IPS-11a (cell line): ENCODE results near the gene FRMPD1.

Experiments used
- H3K4me3 ChIP-seq: one replicate; pipeline ENCODE4 v1.5.1; 2013; ENCODE audit warnings: low read depth, low read length, control low read depth

The FRMPD1 gene

GRCh38 chr9:37625758-37626147, 25.0 kb upstream of the FRMPD1 start:
- no peak overlapping the region for H3K4me3 ChIP-seq

GRCh38 chr9:37626708-37627292, 24.0 kb upstream of the FRMPD1 start:
- no peak overlapping the region for H3K4me3 ChIP-seq

GRCh38 chr9:37632479-37632878, 18.3 kb upstream of the FRMPD1 start:
- H3K4me3 ChIP-seq, result no peak overlapping the region

GRCh38 chr9:37635808-37636207, 14.9 kb upstream of the FRMPD1 start:
- H3K4me3 ChIP-seq, result no peak overlapping the region

- H3K4me3 ChIP-seq, result no peak overlapping the region
These were observed 14.0 kb upstream of the FRMPD1 start for GRCh38 chr9:37636511-37637448.

- no peak overlapping the region for H3K4me3 ChIP-seq
These were observed 11.5 kb upstream of the FRMPD1 start for GRCh38 chr9:37639109-37639762.

GRCh38 chr9:37639841-37640240, 10.9 kb upstream of the FRMPD1 start:
- H3K4me3 ChIP-seq, result no peak overlapping the region

- H3K4me3 ChIP-seq, result no peak overlapping the region
These were observed 10.5 kb upstream of the FRMPD1 start for GRCh38 chr9:37640246-37640645.

GRCh38 chr9:37641331-37641730, 9.4 kb upstream of the FRMPD1 start:
- H3K4me3 ChIP-seq, result no peak overlapping the region

GRCh38 chr9:37643214-37643613, 7.5 kb upstream of the FRMPD1 start:
- no peak overlapping the region for H3K4me3 ChIP-seq

GRCh38 chr9:37645903-37646506, 4.7 kb upstream of the FRMPD1 start:
- H3K4me3 ChIP-seq, result no peak overlapping the region

GRCh38 chr9:37650299-37650872, 368 bp upstream of the FRMPD1 start:
- H3K4me3 ChIP-seq, result no peak overlapping the region

GRCh38 chr9:37652261-37652660, 1.5 kb downstream of the FRMPD1 start:
- no peak overlapping the region for H3K4me3 ChIP-seq

- H3K4me3 ChIP-seq, result no peak overlapping the region
These were observed 2.6 kb downstream of the FRMPD1 start for GRCh38 chr9:37653385-37653784.

- no peak overlapping the region for H3K4me3 ChIP-seq
These were observed 6.2 kb downstream of the FRMPD1 start for GRCh38 chr9:37656936-37657335.

- H3K4me3 ChIP-seq, result no peak overlapping the region
These were observed 9.9 kb downstream of the FRMPD1 start for GRCh38 chr9:37660691-37661090.

GRCh38 chr9:37663926-37664325, 13.2 kb downstream of the FRMPD1 start:
- no peak overlapping the region for H3K4me3 ChIP-seq

GRCh38 chr9:37667706-37668105, 17.0 kb downstream of the FRMPD1 start:
- no peak overlapping the region for H3K4me3 ChIP-seq

GRCh38 chr9:37668116-37668601, 17.4 kb downstream of the FRMPD1 start:
- no peak overlapping the region for H3K4me3 ChIP-seq

GRCh38 chr9:37669232-37669631, 18.5 kb downstream of the FRMPD1 start:
- H3K4me3 ChIP-seq, result no peak overlapping the region

- H3K4me3 ChIP-seq, result no peak overlapping the region
These were observed 24.9 kb downstream of the FRMPD1 start for GRCh38 chr9:37675661-37676060.
